ENCODE results near the gene USP53. TPM values are rescaled to one million over a fixed set of nuclear protein-coding genes. Genes with fewer than 3 reads are reported as not detected.

Gene USP53
- total and polyA plus RNA-seq, 2 experiments from 2014 or later = 17.1 to 27.7 TPM

DNA sequence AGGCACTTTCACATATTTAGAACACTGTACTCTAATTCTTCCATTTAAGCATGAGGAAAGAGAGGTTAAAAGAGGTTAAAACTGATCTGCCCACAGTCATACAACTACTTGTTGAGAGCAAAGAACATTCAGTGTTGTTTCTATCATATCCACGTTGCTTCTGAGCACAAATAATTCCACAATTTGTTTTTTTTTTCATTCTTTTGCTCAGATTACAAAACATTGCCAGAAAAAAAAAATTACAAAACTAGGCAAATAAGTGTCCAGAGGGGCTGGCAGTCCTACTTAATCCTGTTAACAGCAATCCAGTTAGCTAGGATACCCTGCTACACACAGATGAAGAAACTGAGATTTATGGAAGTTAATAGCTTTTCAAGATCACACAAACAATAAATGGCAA, 6.3 kb upstream of the USP53 start:
- Mint-ChIP-seq H3K36me3 (ENCODE audit: low read depth) (0 out of 3 replicates have a peak, but pooled peaks cover 3% of the 10 kb centered on the region), H3K9me3 (peaks cover 7% of the 10 kb centered on the region), H3K27ac (no peak overlapping the region), H3K4me3 (no peak overlapping the region), H3K27me3 (ENCODE audit: insufficient read depth, low read depth, poor library complexity) (peaks cover 4% of the 10 kb centered on the region), H3K4me1 (peaks cover 22% of the 10 kb centered on the region)
- Histone ChIP-seq H3K4me1 (ENCODE audit: insufficient read depth) (peaks cover 24% of the 10 kb centered on the region), H3K9me2 (ENCODE audit: insufficient read depth) (no peaks in the 10 kb centered on the region), H3K79me2 (replicated peaks; ENCODE audit: insufficient read depth) (no peaks in the 10 kb centered on the region), H3K4me2 (no peak overlapping the region), H3F3A (replicated peaks; ENCODE audit: low read depth) (no peaks in the 10 kb centered on the region), H2AFZ (no peak overlapping the region), H4K20me1 (replicated peaks; ENCODE audit: insufficient read depth) (no peaks in the 10 kb centered on the region), H3K4me3 (no peak overlapping the region), H3K27ac (ENCODE audit: low read depth) (no peak overlapping the region), H3K27me3 (ENCODE audit: insufficient read depth) (no peaks in the 10 kb centered on the region), H3K36me3 (ENCODE audit: insufficient read depth) (no peaks in the 10 kb centered on the region)
- no peak for ATAC-seq
- no peak for DNase-seq (ENCODE audit: low spot score)
- no peak for TF ChIP-seq POLR2AphosphoS5 (IDR thresholded peaks at IDR 0.05; ENCODE audit: low read depth)

- H3K4me3 Mint-ChIP-seq = no peak overlapping the region
- peaks cover 27% of the 10 kb centered on the region for H3K4me1 ChIP-seq (ENCODE audit: insufficient read depth)
- peaks cover 3% of the 10 kb centered on the region; the same call in 2 of the 3 replicates for H3K9me3 Mint-ChIP-seq
- H3K9me2 ChIP-seq (ENCODE audit: insufficient read depth) = no peaks in the 10 kb centered on the region
- DNase-seq (ENCODE audit: low spot score) (no peak), ATAC-seq (no peak)
- H3K27me3 ChIP-seq (ENCODE audit: insufficient read depth) = no peaks in the 10 kb centered on the region
- H3K36me3 Mint-ChIP-seq (ENCODE audit: low read depth) = 0 out of 3 replicates have a peak, but pooled peaks cover 3% of the 10 kb centered on the region
- no peak overlapping the region for H3K4me2 ChIP-seq
- no peak overlapping the region for H3K27ac Mint-ChIP-seq
- peaks cover 26% of the 10 kb centered on the region for H3K4me1 Mint-ChIP-seq
- no peak overlapping the region for H3K4me3 ChIP-seq
- no peaks in the 10 kb centered on the region for H3K36me3 ChIP-seq (ENCODE audit: insufficient read depth)
- H3F3A ChIP-seq (replicated peaks; ENCODE audit: low read depth) = no peaks in the 10 kb centered on the region
- H3K27me3 Mint-ChIP-seq (ENCODE audit: insufficient read depth, low read depth, poor library complexity) = peaks cover under 1% of the 10 kb centered on the region
- H3K27ac ChIP-seq (ENCODE audit: low read depth) = no peak overlapping the region
- H3K79me2 ChIP-seq (replicated peaks; ENCODE audit: insufficient read depth) = no peaks in the 10 kb centered on the region
- no peaks in the 10 kb centered on the region for H4K20me1 ChIP-seq (replicated peaks; ENCODE audit: insufficient read depth)
- no peak overlapping the region for H2AFZ ChIP-seq
- no peak for TF ChIP-seq EZH2 (IDR thresholded peaks at IDR 0.05; ENCODE audit: low read depth, unreplicated experiment)
- no peak for TF ChIP-seq ZNF331 (CRISPR knock-in tag; IDR thresholded peaks at IDR 0.05; ENCODE audit: low read depth)
- TF ChIP-seq POLR2AphosphoS5 (IDR thresholded peaks at IDR 0.05; ENCODE audit: low read depth) = no peak
- no peak for TF ChIP-seq NANOG (IDR thresholded peaks at IDR 0.05; ENCODE audit: borderline replicate concordance)
- TF ChIP-seq CTCF (conservative IDR thresholded peaks at IDR 0.05; ENCODE audit: low read depth in 2 of 2) = no peak
- TF ChIP-seq, protein P1, sequence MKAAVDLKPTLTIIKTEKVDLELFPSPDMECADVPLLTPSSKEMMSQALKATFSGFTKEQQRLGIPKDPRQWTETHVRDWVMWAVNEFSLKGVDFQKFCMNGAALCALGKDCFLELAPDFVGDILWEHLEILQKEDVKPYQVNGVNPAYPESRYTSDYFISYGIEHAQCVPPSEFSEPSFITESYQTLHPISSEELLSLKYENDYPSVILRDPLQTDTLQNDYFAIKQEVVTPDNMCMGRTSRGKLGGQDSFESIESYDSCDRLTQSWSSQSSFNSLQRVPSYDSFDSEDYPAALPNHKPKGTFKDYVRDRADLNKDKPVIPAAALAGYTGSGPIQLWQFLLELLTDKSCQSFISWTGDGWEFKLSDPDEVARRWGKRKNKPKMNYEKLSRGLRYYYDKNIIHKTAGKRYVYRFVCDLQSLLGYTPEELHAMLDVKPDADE (IDR thresholded peaks at IDR 0.05) = no peak
- no peak for TF ChIP-seq ZNF114 (CRISPR knock-in tag; IDR thresholded peaks at IDR 0.05)
- TF ChIP-seq, protein P2, sequence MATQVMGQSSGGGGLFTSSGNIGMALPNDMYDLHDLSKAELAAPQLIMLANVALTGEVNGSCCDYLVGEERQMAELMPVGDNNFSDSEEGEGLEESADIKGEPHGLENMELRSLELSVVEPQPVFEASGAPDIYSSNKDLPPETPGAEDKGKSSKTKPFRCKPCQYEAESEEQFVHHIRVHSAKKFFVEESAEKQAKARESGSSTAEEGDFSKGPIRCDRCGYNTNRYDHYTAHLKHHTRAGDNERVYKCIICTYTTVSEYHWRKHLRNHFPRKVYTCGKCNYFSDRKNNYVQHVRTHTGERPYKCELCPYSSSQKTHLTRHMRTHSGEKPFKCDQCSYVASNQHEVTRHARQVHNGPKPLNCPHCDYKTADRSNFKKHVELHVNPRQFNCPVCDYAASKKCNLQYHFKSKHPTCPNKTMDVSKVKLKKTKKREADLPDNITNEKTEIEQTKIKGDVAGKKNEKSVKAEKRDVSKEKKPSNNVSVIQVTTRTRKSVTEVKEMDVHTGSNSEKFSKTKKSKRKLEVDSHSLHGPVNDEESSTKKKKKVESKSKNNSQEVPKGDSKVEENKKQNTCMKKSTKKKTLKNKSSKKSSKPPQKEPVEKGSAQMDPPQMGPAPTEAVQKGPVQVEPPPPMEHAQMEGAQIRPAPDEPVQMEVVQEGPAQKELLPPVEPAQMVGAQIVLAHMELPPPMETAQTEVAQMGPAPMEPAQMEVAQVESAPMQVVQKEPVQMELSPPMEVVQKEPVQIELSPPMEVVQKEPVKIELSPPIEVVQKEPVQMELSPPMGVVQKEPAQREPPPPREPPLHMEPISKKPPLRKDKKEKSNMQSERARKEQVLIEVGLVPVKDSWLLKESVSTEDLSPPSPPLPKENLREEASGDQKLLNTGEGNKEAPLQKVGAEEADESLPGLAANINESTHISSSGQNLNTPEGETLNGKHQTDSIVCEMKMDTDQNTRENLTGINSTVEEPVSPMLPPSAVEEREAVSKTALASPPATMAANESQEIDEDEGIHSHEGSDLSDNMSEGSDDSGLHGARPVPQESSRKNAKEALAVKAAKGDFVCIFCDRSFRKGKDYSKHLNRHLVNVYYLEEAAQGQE (IDR thresholded peaks at IDR 0.05; ENCODE audit: unreplicated experiment) = no peak
- TF ChIP-seq STAT1 (IDR thresholded peaks at IDR 0.05; ENCODE audit: unreplicated experiment) = no peak
- TF ChIP-seq, protein P3, sequence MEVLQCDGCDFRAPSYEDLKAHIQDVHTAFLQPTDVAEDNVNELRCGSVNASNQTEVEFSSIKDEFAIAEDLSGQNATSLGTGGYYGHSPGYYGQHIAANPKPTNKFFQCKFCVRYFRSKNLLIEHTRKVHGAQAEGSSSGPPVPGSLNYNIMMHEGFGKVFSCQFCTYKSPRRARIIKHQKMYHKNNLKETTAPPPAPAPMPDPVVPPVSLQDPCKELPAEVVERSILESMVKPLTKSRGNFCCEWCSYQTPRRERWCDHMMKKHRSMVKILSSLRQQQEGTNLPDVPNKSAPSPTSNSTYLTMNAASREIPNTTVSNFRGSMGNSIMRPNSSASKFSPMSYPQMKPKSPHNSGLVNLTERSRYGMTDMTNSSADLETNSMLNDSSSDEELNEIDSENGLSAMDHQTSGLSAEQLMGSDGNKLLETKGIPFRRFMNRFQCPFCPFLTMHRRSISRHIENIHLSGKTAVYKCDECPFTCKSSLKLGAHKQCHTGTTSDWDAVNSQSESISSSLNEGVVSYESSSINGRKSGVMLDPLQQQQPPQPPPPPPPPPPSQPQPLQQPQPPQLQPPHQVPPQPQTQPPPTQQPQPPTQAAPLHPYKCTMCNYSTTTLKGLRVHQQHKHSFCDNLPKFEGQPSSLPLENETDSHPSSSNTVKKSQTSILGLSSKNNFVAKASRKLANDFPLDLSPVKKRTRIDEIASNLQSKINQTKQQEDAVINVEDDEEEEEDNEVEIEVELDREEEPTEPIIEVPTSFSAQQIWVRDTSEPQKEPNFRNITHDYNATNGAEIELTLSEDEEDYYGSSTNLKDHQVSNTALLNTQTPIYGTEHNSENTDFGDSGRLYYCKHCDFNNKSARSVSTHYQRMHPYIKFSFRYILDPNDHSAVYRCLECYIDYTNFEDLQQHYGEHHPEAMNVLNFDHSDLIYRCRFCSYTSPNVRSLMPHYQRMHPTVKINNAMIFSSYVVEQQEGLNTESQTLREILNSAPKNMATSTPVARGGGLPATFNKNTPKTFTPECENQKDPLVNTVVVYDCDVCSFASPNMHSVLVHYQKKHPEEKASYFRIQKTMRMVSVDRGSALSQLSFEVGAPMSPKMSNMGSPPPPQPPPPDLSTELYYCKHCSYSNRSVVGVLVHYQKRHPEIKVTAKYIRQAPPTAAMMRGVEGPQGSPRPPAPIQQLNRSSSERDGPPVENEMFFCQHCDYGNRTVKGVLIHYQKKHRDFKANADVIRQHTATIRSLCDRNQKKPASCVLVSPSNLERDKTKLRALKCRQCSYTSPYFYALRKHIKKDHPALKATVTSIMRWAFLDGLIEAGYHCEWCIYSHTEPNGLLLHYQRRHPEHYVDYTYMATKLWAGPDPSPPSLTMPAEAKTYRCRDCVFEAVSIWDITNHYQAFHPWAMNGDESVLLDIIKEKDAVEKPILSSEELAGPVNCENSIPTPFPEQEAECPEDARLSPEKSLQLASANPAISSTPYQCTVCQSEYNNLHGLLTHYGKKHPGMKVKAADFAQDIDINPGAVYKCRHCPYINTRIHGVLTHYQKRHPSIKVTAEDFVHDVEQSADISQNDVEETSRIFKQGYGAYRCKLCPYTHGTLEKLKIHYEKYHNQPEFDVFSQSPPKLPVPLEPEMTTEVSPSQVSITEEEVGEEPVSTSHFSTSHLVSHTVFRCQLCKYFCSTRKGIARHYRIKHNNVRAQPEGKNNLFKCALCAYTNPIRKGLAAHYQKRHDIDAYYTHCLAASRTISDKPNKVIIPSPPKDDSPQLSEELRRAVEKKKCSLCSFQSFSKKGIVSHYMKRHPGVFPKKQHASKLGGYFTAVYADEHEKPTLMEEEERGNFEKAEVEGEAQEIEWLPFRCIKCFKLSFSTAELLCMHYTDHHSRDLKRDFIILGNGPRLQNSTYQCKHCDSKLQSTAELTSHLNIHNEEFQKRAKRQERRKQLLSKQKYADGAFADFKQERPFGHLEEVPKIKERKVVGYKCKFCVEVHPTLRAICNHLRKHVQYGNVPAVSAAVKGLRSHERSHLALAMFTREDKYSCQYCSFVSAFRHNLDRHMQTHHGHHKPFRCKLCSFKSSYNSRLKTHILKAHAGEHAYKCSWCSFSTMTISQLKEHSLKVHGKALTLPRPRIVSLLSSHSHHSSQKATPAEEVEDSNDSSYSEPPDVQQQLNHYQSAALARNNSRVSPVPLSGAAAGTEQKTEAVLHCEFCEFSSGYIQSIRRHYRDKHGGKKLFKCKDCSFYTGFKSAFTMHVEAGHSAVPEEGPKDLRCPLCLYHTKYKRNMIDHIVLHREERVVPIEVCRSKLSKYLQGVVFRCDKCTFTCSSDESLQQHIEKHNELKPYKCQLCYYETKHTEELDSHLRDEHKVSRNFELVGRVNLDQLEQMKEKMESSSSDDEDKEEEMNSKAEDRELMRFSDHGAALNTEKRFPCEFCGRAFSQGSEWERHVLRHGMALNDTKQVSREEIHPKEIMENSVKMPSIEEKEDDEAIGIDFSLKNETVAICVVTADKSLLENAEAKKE (CRISPR knock-in tag; IDR thresholded peaks at IDR 0.05) = no peak
Measured at GRCh38 chr4:119207051-119207450, 5.5 kb upstream of the USP53 start.

All from GM23338 (cell line).